Dendritic cell treated with granulocyte-macrophage colony-stimulating factor and Interleukin-4, amounts not matched to agents 40 ng/mL and 50 ng/mL, for 4 days (primary cell): ENCODE data around the gene RNGTT.

Experiments
- H3K27ac Mint-ChIP-seq: one replicate; pipeline ENCODE4 v1.8.0; 2022; ENCODE audit warnings: mild to moderate bottlenecking, mixed read lengths
- H3K27me3 Mint-ChIP-seq: one replicate; pipeline ENCODE4 v1.8.0; 2022; ENCODE audit warnings: mild to moderate bottlenecking, mixed read lengths
- H3K36me3 Mint-ChIP-seq: one replicate; pipeline ENCODE4 v1.8.0; 2022; ENCODE audit warnings: low read depth, mixed read lengths
- H3K4me1 Mint-ChIP-seq: one replicate; pipeline ENCODE4 v1.8.0; 2022; ENCODE audit warnings: low read depth, mixed read lengths
- H3K4me3 Mint-ChIP-seq: one replicate; pipeline ENCODE4 v1.8.0; 2022; ENCODE audit warnings: mild to moderate bottlenecking, moderate library complexity, mixed read lengths
- H3K9me3 Mint-ChIP-seq: one replicate; pipeline ENCODE4 v1.8.0; 2022; ENCODE audit warnings: mixed read lengths
- intact Hi-C: fragments of 100-400 bp; cut with micrococcal nuclease; formaldehyde crosslinking; loops from one replicate; pipeline ENCODE4 v1.15.0; 2022

The RNGTT gene

DNA sequence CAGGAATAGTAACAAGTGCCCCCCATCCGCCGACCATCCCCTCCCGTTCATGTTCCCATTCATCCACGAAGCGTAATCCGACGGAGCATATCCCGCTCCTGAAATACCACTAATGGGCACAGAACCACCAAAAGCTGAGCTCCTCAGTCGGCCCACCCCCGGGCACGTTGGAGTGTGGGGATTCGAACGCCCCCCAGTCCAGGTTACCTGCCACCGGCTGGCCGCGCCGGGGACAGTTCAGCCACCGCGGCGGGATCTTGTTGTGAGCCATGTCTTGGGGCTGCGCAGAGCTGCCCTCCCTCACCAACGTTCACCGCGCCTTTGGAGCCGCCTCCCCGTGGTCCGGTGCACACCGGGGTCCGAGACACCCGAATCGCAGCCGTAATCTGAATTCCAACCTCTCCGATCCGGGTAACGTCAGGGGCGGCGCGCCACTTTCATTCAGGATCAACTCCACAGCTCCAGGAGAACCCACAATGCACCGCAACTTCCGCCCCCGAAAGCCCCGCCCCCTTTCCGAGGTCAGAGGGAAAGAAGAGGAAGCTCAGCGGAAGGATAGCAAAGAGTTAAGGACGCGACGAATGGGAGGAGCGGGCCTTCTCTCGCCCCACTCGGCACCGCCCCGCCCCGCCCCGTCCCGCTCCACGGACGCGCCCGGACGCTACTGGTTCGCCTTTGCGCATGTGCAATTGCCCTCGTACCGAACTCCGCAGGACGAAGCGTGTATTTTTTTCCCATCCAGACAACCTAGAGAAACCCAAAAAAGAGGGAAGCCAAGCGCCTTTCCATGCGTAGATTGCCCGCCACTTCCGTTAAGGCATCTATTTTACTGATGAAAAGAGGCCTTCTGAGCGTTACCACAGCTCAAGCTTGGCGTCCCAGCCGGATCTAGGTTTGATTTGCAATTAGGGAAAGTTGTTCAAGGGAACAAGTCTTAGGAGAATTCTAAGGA, at the start of gene RNGTT:
TSS of gene RNGTT (minus strand) at position 480 of the 952 bp plus-strand sequence. CDS start at position 271, 209 bp downstream.
- Mint-ChIP-seq H3K27ac (peak within 1 kb of the TSS; percentile 97), H3K9me3 (no peaks in the 10 kb centered on the region), H3K4me1 (peaks cover 24% of the 10 kb centered on the region), H3K4me3 (peak within 1 kb of the TSS; percentile 96), H3K27me3 (peaks cover 4% of the 10 kb centered on the region), H3K36me3 (peaks cover 10% of the 10 kb centered on the region)
- intact Hi-C loops: loop anchor here (1.0 to 10.0 kb wide), 3 partner anchors 118 to 1489 kb away; partner anchors contain the start of gene SLC35A1

DNA sequence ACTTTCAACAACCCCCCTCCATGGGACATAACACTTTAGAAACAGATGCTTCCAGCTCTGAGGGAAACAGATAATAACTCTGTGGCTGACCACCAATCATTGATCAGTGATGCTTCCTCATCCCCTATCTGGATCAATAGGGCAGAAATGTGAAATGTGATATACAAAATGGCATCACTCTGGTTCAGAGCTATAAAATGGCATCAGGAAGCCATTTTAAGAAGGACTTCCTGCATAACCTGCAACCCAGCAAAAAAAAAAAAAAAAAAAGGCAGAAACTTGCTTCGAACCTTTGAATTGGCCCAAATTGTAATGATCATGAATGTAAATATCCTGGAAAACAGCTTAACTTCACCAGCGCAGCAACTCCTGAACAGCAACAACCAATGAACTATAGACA, 48.0 kb upstream of the RNGTT start:
- no peak overlapping the region for H3K27ac Mint-ChIP-seq
- peaks cover 6% of the 10 kb centered on the region for H3K9me3 Mint-ChIP-seq
- intact Hi-C loops: no loop called here
- H3K27me3 Mint-ChIP-seq: no peaks in the 10 kb centered on the region
- no peak overlapping the region for H3K4me3 Mint-ChIP-seq
- H3K4me1 Mint-ChIP-seq: peaks cover 35% of the 10 kb centered on the region
- H3K36me3 Mint-ChIP-seq: no peaks in the 10 kb centered on the region

DNA sequence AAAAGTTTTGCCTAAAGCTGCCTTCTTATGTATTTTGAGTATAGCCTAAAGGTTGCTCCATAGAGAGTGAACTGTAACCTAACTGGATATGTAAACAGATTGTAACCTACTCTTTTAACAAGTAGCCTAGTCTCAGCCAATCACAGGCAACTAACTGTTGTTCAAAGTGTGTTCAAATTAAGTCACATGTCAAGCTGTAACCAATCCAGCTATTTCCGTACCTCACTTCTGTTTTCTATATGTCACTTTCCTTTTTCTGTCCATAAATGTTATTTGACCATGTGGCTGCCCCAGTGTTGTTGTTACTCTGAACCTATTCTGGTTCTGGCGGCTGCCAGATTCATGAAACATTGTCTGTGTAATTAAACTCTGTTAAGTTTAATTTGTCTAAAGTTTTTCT, 47.4 kb upstream of the RNGTT start:
- H3K36me3 Mint-ChIP-seq: no peaks in the 10 kb centered on the region
- H3K4me3 Mint-ChIP-seq: no peak overlapping the region
- intact Hi-C loops: no loop called here
- peak overlapping the region; percentile 73 for H3K27ac Mint-ChIP-seq
- no peaks in the 10 kb centered on the region for H3K27me3 Mint-ChIP-seq
- H3K9me3 Mint-ChIP-seq: peaks cover 6% of the 10 kb centered on the region
- peaks cover 35% of the 10 kb centered on the region for H3K4me1 Mint-ChIP-seq

DNA sequence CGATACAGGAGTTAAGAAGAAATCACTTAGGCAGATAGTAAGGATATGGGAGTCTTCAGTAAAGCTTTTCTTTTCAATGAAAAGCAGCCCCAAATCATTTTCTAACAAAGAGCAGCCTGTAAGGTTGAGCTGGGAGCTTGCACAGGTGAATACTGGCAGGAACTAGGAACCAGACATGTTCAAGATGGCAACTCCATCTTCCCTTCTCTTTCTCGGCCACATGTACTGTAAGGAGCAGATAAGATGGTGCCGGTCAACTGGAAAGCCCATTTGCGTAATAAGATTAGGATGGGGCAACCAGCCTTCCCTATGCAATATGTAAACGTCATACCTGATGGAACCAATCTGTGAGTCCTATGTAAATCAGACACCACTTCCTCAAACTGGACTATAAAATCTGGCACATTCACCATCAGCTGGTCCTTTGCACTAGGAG, 46.2 kb upstream of the RNGTT start:
- intact Hi-C loops: no loop called here

DNA sequence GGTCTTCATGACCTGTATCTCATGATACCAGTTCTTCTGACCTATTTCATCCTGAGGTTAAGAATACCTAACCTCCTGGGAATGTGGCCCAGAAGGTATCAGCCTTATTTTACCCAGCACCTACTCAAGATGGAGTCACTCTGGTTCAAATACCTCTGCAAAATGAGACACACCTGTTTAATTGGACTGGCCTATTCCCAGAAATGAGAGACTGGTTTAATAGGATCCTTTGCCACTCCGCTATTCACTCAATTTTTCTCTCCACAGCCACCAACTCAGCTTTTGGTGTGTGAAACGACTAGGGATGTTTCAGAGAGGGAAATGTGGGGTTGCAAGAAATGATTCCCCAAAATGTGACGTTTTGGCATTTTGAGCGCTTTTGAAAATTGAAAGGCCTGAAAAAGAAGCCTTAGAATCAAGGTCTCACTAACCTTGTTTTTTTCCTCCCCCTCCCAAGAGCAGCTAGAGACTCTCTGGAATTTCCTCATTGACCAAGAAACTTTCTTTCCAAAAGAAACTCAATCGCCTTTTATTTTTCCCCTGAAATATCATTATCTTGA, 45.5 kb upstream of the RNGTT start:
- H3K9me3 Mint-ChIP-seq: peaks cover 6% of the 10 kb centered on the region
- H3K4me1 Mint-ChIP-seq: peaks cover 35% of the 10 kb centered on the region
- no peak overlapping the region for H3K4me3 Mint-ChIP-seq
- H3K36me3 Mint-ChIP-seq: no peaks in the 10 kb centered on the region
- no peaks in the 10 kb centered on the region for H3K27me3 Mint-ChIP-seq
- intact Hi-C loops: no loop called here
- H3K27ac Mint-ChIP-seq: peak overlapping the region; percentile 79

More for the DNA sequence above, 46.2 kb upstream of the RNGTT start:
- no peak overlapping the region for H3K4me3 Mint-ChIP-seq
- peak overlapping the region; percentile 73 for H3K27ac Mint-ChIP-seq
- peaks cover 6% of the 10 kb centered on the region for H3K9me3 Mint-ChIP-seq
- H3K36me3 Mint-ChIP-seq: no peaks in the 10 kb centered on the region
- peaks cover 35% of the 10 kb centered on the region for H3K4me1 Mint-ChIP-seq
- H3K27me3 Mint-ChIP-seq: no peaks in the 10 kb centered on the region

DNA sequence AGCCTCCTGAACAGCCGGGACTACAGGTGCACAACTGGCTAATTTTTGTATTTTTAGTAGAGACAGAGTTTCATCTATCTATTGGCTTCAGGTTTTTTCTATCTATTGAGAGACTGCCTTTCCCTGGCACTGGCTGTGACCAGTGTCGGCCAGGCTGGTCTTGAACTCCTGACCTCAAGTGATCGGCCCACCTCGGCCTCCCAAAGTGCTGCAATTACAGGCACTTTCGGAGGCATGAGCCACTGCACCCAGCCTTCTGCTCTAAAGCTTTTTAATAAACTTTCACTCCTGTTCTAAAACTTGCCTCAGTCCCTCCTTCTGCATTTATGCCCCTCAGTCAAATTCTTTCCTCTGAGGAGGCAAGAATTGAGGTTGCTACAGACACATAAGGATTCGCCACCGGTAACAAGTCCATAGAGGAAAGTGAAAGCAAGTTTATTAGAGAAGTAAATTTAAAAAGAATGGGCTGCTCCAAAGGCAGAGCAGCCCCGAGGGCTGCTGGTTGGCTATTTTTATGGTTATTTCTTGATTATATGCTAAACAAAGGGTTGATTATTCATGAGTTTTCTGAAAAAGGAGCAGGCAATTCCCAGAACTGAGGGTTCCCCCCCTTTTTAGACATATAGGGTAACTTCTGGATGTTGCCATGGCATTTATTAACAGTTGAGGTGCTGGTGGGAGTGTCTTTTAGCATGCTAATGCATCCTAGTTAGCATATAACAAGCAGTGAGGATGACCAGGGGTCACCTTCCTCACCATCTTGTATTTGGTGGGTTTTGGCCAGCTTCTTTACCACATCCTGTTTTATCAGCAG, 44.8 kb upstream of the RNGTT start:
- no peaks in the 10 kb centered on the region for H3K36me3 Mint-ChIP-seq
- H3K9me3 Mint-ChIP-seq: peaks cover 6% of the 10 kb centered on the region
- H3K4me1 Mint-ChIP-seq: peaks cover 35% of the 10 kb centered on the region
- intact Hi-C loops: no loop called here
- H3K27me3 Mint-ChIP-seq: no peaks in the 10 kb centered on the region
- peak overlapping the region; percentile 52 for H3K4me3 Mint-ChIP-seq
- H3K27ac Mint-ChIP-seq: peak overlapping the region; percentile 79

DNA sequence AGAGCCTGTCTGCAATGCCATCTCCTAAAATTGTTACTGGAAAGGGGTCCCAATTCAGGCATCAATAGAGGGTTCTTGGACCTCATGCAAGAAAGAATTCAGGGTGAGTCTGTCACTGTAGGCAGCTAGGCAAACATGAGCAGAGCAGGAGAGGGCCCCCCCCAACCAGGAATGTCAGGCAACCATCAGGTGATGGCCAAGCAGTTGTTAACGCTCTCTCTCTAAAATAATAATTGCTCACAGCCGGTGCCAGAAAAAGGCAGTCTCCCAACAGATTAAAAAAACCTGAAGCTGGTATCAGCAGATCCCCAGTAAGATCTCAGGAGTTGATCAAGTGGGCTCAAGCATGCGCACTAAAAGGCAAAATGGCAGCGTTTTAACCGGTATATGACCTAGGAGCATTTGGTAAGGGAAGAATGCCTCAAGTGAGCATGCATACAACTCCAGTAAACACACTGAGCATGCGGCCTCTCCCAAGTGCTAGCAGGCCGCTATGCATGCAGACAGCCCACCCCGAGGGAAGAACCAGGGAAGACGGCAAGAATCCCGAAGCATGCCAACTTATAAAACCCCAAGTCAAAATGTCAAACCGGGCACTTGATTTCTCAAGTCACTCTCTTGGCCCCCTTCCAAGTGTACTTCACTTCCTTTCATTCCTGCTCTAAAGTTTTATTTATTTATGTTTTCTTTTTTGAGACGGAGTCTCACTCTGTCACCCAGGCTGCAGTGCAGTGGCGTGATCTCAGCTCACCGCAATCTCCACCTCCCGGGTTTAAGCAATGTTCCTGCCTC, 44.0 kb upstream of the RNGTT start:
- Mint-ChIP-seq H3K4me1 (peaks cover 35% of the 10 kb centered on the region), H3K27ac (peak overlapping the region; percentile 79), H3K36me3 (no peaks in the 10 kb centered on the region), H3K27me3 (no peaks in the 10 kb centered on the region), H3K4me3 (peak overlapping the region; percentile 52), H3K9me3 (peaks cover 6% of the 10 kb centered on the region)
- intact Hi-C loops: no loop called here

DNA sequence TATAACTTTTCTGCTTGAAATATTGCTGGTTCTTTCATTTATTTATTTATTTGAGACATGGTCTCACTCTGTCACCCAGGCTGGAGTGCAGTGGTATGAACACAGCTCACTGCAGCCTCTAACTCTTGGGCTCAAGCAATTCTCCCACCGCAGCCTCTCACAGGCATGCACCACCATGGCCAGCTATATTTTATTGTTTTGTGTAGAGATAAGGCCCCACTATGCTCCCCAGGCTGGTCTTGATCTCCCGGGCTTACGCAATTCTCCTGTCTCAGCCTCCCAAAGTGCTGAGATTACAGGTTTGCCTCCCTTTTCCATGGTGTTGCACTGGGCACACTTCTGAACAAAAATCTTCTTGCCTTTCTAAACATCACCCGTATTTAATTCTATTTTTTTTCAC, 39.1 kb upstream of the RNGTT start:
- H3K4me1 Mint-ChIP-seq: peaks cover 11% of the 10 kb centered on the region
- intact Hi-C loops: no loop called here
- H3K9me3 Mint-ChIP-seq: no peaks in the 10 kb centered on the region
- no peak overlapping the region for H3K27ac Mint-ChIP-seq
- H3K4me3 Mint-ChIP-seq: no peak overlapping the region
- H3K36me3 Mint-ChIP-seq: no peaks in the 10 kb centered on the region
- no peaks in the 10 kb centered on the region for H3K27me3 Mint-ChIP-seq

DNA sequence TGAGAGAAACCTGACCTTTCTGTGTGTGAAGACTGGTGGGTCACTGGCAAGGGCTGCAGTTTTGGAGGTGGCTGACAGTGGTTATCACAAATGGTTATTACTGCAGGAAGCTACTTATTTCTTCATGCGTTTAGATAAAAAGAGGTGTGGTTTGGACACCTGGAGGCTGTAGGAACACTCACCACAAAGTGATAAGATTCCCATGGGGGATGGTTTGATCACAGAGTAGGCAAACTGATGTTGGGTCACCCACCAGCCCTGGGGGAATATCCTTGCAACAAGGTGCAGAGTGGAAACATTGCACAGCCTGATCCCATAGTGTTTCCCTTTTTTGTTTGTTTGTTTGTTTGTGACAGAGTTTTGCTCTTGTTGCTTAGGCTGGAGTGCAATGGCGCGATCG, 33.9 kb upstream of the RNGTT start:
- intact Hi-C loops: no loop called here
- Mint-ChIP-seq H3K27me3 (no peaks in the 10 kb centered on the region), H3K36me3 (no peaks in the 10 kb centered on the region), H3K27ac (no peak overlapping the region), H3K9me3 (no peaks in the 10 kb centered on the region), H3K4me1 (peaks cover 22% of the 10 kb centered on the region), H3K4me3 (no peak overlapping the region)

DNA sequence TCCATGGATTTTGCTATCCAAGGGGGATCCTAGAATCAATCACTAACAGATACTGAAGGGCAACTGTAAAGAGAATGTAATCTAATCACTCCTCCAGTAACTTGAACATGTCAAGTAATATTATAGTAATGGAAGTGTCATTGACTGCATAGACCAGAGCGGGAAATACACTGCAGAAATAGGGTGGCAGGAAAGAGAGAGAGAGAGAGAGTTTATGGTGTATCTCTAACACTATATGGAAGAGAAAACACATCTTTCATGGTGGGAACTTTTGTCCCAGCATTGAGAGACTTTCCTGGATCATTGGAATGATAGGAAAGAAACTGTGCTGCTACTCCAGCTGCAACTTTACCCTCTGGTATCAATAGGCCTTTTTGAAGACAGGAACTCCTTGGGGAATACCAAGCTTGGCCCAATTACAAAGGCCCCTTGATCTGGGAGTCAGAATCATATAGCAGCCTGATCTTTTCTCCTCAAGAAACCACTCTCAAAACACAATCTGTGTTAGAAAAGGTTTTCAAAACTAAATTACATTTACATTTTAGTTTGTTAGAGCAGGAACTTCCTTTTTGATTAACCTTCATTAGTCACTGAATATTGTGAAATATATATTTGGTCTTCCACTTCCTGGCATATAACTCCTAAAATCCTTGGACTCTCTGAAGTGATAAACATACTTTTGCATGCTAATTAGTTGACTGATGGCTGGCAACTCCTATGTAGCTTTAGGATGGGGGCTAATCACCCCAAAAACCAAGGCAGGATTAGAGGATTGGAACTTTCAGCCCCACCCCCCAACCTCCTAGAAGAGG, 29.5 kb upstream of the RNGTT start:
- Mint-ChIP-seq H3K27ac (no peak overlapping the region), H3K27me3 (no peaks in the 10 kb centered on the region), H3K36me3 (no peaks in the 10 kb centered on the region), H3K4me3 (no peak overlapping the region), H3K4me1 (peaks cover 33% of the 10 kb centered on the region), H3K9me3 (no peaks in the 10 kb centered on the region)
- intact Hi-C loops: no loop called here

DNA sequence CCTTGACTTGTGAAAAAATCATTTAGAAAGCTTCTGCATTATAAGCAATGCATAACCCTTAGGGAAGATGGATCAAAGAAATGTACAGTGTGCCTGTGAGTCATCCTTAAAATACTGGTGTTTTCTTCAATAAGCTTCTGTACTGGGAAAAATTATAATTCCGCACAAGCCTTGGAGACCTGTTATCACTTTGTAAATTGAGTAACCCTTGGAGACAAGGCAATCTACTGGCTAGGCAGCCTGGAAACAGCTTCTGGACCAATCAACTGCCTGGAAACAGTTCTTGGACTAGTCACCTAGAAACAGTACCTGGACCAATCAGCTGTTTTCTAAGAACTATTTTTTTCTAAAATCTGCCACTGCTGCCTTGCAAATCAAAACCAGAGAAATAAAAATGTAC, 25.8 kb upstream of the RNGTT start:
- no peaks in the 10 kb centered on the region for H3K9me3 Mint-ChIP-seq

DNA sequence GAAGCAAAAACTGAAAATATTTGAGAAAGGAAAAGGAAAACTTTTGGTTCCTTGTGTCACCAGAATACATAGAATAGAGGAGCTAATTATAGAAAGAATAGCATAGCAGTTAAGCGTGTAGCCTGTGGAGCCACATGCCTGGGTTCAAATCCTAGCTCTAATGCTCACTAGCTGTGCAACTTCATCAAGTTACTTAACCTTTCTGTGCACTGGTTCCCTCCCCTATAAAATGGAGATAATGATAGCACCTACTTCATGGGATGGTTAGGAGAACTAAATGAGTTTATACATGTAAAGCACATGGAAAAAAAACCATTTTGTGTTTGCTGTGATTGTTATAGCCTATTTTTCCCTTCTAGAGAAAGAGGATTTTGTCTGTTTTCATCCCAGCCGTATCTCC, 24.5 kb upstream of the RNGTT start:
- intact Hi-C loops: loop anchor here (10.0 kb wide), 1 partner anchor 157 kb away; the partner anchor contains the start of gene PM20D2
- no peak overlapping the region for H3K27ac Mint-ChIP-seq
- H3K4me3 Mint-ChIP-seq: no peak overlapping the region
- H3K27me3 Mint-ChIP-seq: no peaks in the 10 kb centered on the region
- no peaks in the 10 kb centered on the region for H3K9me3 Mint-ChIP-seq
- H3K36me3 Mint-ChIP-seq: no peaks in the 10 kb centered on the region
- H3K4me1 Mint-ChIP-seq: peaks cover 25% of the 10 kb centered on the region

More for the DNA sequence above, 25.8 kb upstream of the RNGTT start:
- no peaks in the 10 kb centered on the region for H3K36me3 Mint-ChIP-seq
- intact Hi-C loops: loop anchor here (10.0 kb wide), 1 partner anchor 156 kb away; the partner anchor contains the start of gene PM20D2
- peaks cover 31% of the 10 kb centered on the region for H3K4me1 Mint-ChIP-seq
- H3K4me3 Mint-ChIP-seq: no peak overlapping the region
- no peak overlapping the region for H3K27ac Mint-ChIP-seq
- no peaks in the 10 kb centered on the region for H3K27me3 Mint-ChIP-seq
